CD14-positive monocyte (primary cell): ENCODE results near the gene KIAA1614. TPM values are rescaled to one million over a fixed set of nuclear protein-coding genes. Genes with fewer than 3 reads are reported as not detected.

ENCODE experiments used
- DNase-seq, 3 donors: peaks; one replicate each; pipeline ENCODE4 v3.0.0-alpha.2; 2011 to 2022
- H2AFZ ChIP-seq: 2 replicates; pipeline ENCODE4 v1.6.0; 2012; ENCODE audit warnings: mild to moderate bottlenecking, low read depth, low read length, inconsistent platforms; ENCODE audit not compliant: insufficient read depth, poor library complexity, severe bottlenecking
- H3K27ac ChIP-seq, 2 donors: 1 replicate in 1 of 2; 2 replicates in 1 of 2; pipeline ENCODE4 v1.5.1; 2012 to 2013; ENCODE audit warnings: low read length in 2 of 2, control low read depth in 1 of 2, inconsistent platforms in 1 of 2, low read depth in 1 of 2, mild to moderate bottlenecking in 1 of 2
- H3K27me3 ChIP-seq, 2 donors: one replicate each; pipeline versions ENCODE4 v1.6.0 to v1.6.1; 2011 to 2013; ENCODE audit warnings: low read length in 2 of 2; ENCODE audit not compliant: control insufficient read depth in 2 of 2, insufficient read depth in 2 of 2
- H3K36me3 ChIP-seq, 2 donors: replicated peaks in 1 of 2; 1 replicate in 1 of 2; 2 replicates in 1 of 2; pipeline versions ENCODE4 v1.5.1 to v1.6.1; 2012 to 2013; ENCODE audit warnings: low read length in 2 of 2, control low read depth in 1 of 2, inconsistent platforms in 1 of 2, mild to moderate bottlenecking in 1 of 2; ENCODE audit not compliant: insufficient read depth in 2 of 2, control insufficient read depth in 1 of 2
- H3K4me1 ChIP-seq, 2 donors: 1 replicate in 1 of 2; 2 replicates in 1 of 2; pipeline versions ENCODE4 v1.5.1 to v1.6.1; 2012 to 2013; ENCODE audit warnings: low read length in 2 of 2, control low read depth in 1 of 2, inconsistent platforms in 1 of 2, mild to moderate bottlenecking in 1 of 2, moderate library complexity in 1 of 2; ENCODE audit not compliant: insufficient read depth in 2 of 2, control insufficient read depth in 1 of 2
- H3K4me2 ChIP-seq: replicated peaks from 2 replicates; pipeline ENCODE3; 2012; ENCODE audit warnings: low read length, moderate library complexity, mild to moderate bottlenecking; ENCODE audit not compliant: poor library complexity, severe bottlenecking; ENCODE audit errors: extremely low read depth
- H3K4me3 ChIP-seq, 3 experiments: fragments of 200-600 bp in 1 of 3; sonication (generic) in 1 of 3; replicated peaks in 1 of 3; 1 replicate in 2 of 3; 2 replicates in 1 of 3; pipeline ENCODE4 v1.5.1; 2011 to 2013; ENCODE audit warnings: low read length in 3 of 3, mild to moderate bottlenecking in 3 of 3, control low read depth in 2 of 3, low read depth in 2 of 3, inconsistent platforms in 1 of 3, moderate library complexity in 1 of 3
- H3K79me2 ChIP-seq: 2 replicates; pipeline ENCODE4 v1.6.0; 2012; ENCODE audit warnings: mild to moderate bottlenecking, control low read depth, inconsistent platforms, low read length, moderate library complexity; ENCODE audit not compliant: insufficient read depth
- H3K9ac ChIP-seq: 2 replicates; pipeline ENCODE4 v1.6.0; 2017; ENCODE audit warnings: low read length, mild to moderate bottlenecking; ENCODE audit not compliant: insufficient read depth, poor library complexity, severe bottlenecking
- H3K9me3 ChIP-seq, 2 donors: replicated peaks in 1 of 2; 1 replicate in 1 of 2; 2 replicates in 1 of 2; pipeline versions ENCODE4 v1.5.1 to v1.6.1; 2012 to 2013; ENCODE audit warnings: low read length in 2 of 2, control low read depth in 1 of 2; ENCODE audit not compliant: control insufficient read depth in 1 of 2, insufficient read depth in 1 of 2
- H4K20me1 ChIP-seq: 2 replicates; pipeline ENCODE4 v1.6.0; 2012; ENCODE audit warnings: mild to moderate bottlenecking, low read length, control low read depth, moderate library complexity; ENCODE audit not compliant: insufficient read depth
- H3K27ac Mint-ChIP-seq, 7 donors: one replicate each; pipeline ENCODE4 v1.8.0; 2020; ENCODE audit warnings: mild to moderate bottlenecking in 7 of 7, mixed read lengths in 7 of 7, moderate library complexity in 6 of 7, inconsistent platforms in 2 of 7
- H3K27me3 Mint-ChIP-seq, 3 donors: one replicate each; pipeline ENCODE4 v1.8.0; 2021 to 2022; ENCODE audit warnings: low read depth in 3 of 3, mild to moderate bottlenecking in 3 of 3, mixed read lengths in 3 of 3, moderate library complexity in 3 of 3, inconsistent platforms in 1 of 3
- H3K36me3 Mint-ChIP-seq, 2 donors: one replicate each; pipeline ENCODE4 v1.8.0; 2020; ENCODE audit warnings: mixed read lengths in 2 of 2, inconsistent platforms in 1 of 2, mild to moderate bottlenecking in 1 of 2
- H3K4me1 Mint-ChIP-seq: one replicate; pipeline ENCODE4 v1.8.0; 2020; ENCODE audit warnings: mild to moderate bottlenecking, mixed read lengths
- H3K4me3 Mint-ChIP-seq, 2 donors: one replicate each; pipeline ENCODE4 v1.8.0; 2020; ENCODE audit warnings: mild to moderate bottlenecking in 2 of 2, mixed read lengths in 2 of 2, moderate library complexity in 1 of 2
- H3K9me3 Mint-ChIP-seq, 7 donors: one replicate each; pipeline ENCODE4 v1.8.0; 2020 to 2022; ENCODE audit warnings: mixed read lengths in 7 of 7, mild to moderate bottlenecking in 6 of 7, moderate library complexity in 6 of 7, inconsistent platforms in 2 of 7
- WGBS: methylation state at CpG from one replicate; pipeline ENCODE4 v1.1.5; 2013; ENCODE audit warnings: missing lambda C conversion rate; ENCODE audit not compliant: insufficient coverage; 5-methylcytosine and 5-hydroxymethylcytosine counted together
- intact Hi-C, 2 donors: fragments of 100-400 bp; cut with micrococcal nuclease; formaldehyde crosslinking; loops; one replicate each; pipeline versions ENCODE4 v1.15.0 to v1.15.1; 2023
- polyA plus RNA-seq, 3 donors: library from polyadenylated mRNA; depleted of rRNA in 1 of 3; unstranded in 2 of 3; stranded (reverse) in 1 of 3; fragments of 300-500 nt in 2 of 3; fragments of >200 nt in 1 of 3; fragmentation: Illumina TruSeq in 2 of 3; gene quantifications; 1 replicate in 2 of 3; 2 replicates in 1 of 3; pipeline ENCODE4 v1.2.3, GENCODE V29; 2012 to 2021
- TF ChIP-seq, protein P1 (sequence below): fragments of 200-600 bp; IDR thresholded peaks from one replicate; pipeline ENCODE4 v1.8.0; 2022; ENCODE audit warnings: antibody characterized with exemption, mild to moderate bottlenecking

KIAA1614 gene
- polyA plus RNA-seq, 3 donors = 0.08 TPM; not detected in 2

DNA sequence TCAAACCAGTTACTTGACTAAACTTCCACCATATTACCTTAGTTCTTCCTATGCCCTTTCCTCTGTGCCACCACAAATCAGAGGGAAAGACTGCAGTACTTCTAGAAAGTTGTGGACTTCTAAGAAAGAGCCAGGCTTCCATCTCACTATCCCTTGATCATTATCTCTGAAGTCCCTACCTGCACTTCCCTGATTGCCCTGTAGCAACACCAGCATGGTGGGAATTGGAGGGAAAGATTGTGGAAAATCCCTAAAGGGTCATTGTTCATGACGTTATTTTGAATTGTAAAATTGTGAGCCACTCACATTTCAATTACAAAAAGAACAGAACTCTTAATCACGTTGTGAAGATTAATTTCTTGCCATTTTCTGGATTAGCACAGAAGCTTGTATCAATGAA, 23.4 kb upstream of the KIAA1614 start:
- Histone ChIP-seq H3K79me2 (no peaks in the 10 kb centered on the region), H3K4me1 (no peaks in the 10 kb centered on the region), H4K20me1 (no peaks in the 10 kb centered on the region), H3K36me3 (peaks cover 0 to 7% of the 10 kb centered on the region in 2 donors), H3K9ac (no peak overlapping the region), H3K27me3 (no peaks in the 10 kb centered on the region), H3K9me3 (no peaks in the 10 kb centered on the region), H2AFZ (no peak overlapping the region), H3K27ac (no peak overlapping the region), H3K4me3 (no peak overlapping the region), H3K4me2 (no peak overlapping the region)
- Mint-ChIP-seq H3K4me3 (no peak overlapping the region), H3K27me3 (peaks cover 0 to 2% (median 0%) of the 10 kb centered on the region in 3 donors), H3K9me3 (no peaks in the 10 kb centered on the region), H3K4me1 (peaks cover 15% of the 10 kb centered on the region), H3K36me3 (peaks cover 9 to 10% of the 10 kb centered on the region in 2 donors), H3K27ac (no peak overlapping the region)
- TF ChIP-seq, protein P1, sequence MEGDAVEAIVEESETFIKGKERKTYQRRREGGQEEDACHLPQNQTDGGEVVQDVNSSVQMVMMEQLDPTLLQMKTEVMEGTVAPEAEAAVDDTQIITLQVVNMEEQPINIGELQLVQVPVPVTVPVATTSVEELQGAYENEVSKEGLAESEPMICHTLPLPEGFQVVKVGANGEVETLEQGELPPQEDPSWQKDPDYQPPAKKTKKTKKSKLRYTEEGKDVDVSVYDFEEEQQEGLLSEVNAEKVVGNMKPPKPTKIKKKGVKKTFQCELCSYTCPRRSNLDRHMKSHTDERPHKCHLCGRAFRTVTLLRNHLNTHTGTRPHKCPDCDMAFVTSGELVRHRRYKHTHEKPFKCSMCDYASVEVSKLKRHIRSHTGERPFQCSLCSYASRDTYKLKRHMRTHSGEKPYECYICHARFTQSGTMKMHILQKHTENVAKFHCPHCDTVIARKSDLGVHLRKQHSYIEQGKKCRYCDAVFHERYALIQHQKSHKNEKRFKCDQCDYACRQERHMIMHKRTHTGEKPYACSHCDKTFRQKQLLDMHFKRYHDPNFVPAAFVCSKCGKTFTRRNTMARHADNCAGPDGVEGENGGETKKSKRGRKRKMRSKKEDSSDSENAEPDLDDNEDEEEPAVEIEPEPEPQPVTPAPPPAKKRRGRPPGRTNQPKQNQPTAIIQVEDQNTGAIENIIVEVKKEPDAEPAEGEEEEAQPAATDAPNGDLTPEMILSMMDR = no peak
- DNase-seq = no peak
- WGBS = no CpG with 5 or more reads among the region's 2 CpGs
- intact Hi-C loops = loop anchor here in 1 of 2 donors (10.0 kb wide), 1 partner anchor 275 kb away; no protein-coding TSS in a partner anchor

DNA sequence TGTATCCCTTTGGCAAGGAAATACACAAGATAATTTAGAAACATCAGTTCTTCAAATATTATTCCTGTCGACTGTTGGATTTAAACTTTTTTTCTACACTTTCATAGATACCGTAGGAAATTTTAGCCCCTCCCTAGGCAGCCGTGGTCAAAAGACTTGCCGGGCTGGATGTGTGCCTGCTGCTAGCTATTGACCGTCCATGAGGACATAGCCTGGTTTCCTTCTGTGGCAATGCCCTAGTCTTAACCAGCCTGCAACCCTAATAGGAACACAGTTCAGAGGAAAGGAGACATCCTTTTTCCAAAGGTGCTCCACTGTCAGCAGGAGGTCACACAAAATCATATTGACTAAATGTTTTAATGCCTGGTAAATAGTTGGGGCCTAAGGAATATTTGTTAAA, 20.4 kb upstream of the KIAA1614 start:
- Histone ChIP-seq H4K20me1 (no peaks in the 10 kb centered on the region), H3K9me3 (no peaks in the 10 kb centered on the region), H2AFZ (no peak overlapping the region), H3K27ac (no peak overlapping the region), H3K9ac (no peak overlapping the region), H3K27me3 (no peaks in the 10 kb centered on the region), H3K4me1 (no peaks in the 10 kb centered on the region), H3K36me3 (no peaks in the 10 kb centered on the region), H3K79me2 (no peaks in the 10 kb centered on the region), H3K4me3 (no peak overlapping the region), H3K4me2 (no peak overlapping the region)
- intact Hi-C loops = no loop called here
- H3K27ac Mint-ChIP-seq = peak overlapping the region in 1 of 7 donors; percentile 33
- DNase-seq = no peak
- peaks cover 15% of the 10 kb centered on the region for H3K4me1 Mint-ChIP-seq
- H3K9me3 Mint-ChIP-seq = peaks cover 0 to 2% (median 0%) of the 10 kb centered on the region in 7 donors
- WGBS = 90% methylated on average over 5 of the region's 5 CpGs
- peaks cover 0 to 2% (median 2%) of the 10 kb centered on the region in 3 donors for H3K27me3 Mint-ChIP-seq
- TF ChIP-seq, protein P1 = no peak
- no peak overlapping the region for H3K4me3 Mint-ChIP-seq
- peaks cover 4 to 5% of the 10 kb centered on the region in 2 donors for H3K36me3 Mint-ChIP-seq
